ENCODE measurements around the gene CSTF1. TPM values are rescaled to one million over a fixed set of nuclear protein-coding genes. Genes with fewer than 3 reads are reported as not detected.

The CSTF1 gene
- total RNA-seq, 1 donor, result 49.6 TPM

- no peak overlapping the region for H3K4me3 ChIP-seq (ENCODE audit: low read depth, low read length)
- no peak for TF ChIP-seq CTCF (IDR thresholded peaks at IDR 0.05; ENCODE audit: insufficient read depth, low read length)
- no peak for DNase-seq (ENCODE audit: low read depth)
Measured at GRCh38 chr20:56443654-56444540, 51.5 kb downstream of the CSTF1 start.

GRCh38 chr20:56445130-56445529 is 52.7 kb downstream of the CSTF1 start:
- DNase-seq (ENCODE audit: low read depth), result no peak
- no peak overlapping the region for H3K4me3 ChIP-seq (ENCODE audit: low read depth, low read length)
- no peak for TF ChIP-seq CTCF (IDR thresholded peaks at IDR 0.05; ENCODE audit: insufficient read depth, low read length)

GRCh38 chr20:56445540-56445939 is 53.1 kb downstream of the CSTF1 start:
- DNase-seq (ENCODE audit: low read depth), result no peak
- no peak overlapping the region for H3K4me3 ChIP-seq (ENCODE audit: low read depth, low read length)
- no peak for TF ChIP-seq CTCF (IDR thresholded peaks at IDR 0.05; ENCODE audit: insufficient read depth, low read length)

- no peak for TF ChIP-seq CTCF (IDR thresholded peaks at IDR 0.05; ENCODE audit: insufficient read depth, low read length)
- no peak overlapping the region for H3K4me3 ChIP-seq (ENCODE audit: low read depth, low read length)
- no peak for DNase-seq (ENCODE audit: low read depth)
Measured at GRCh38 chr20:56447227-56447626, 54.8 kb downstream of the CSTF1 start.

GRCh38 chr20:56449459-56449858 is 57.0 kb downstream of the CSTF1 start:
- H3K4me3 ChIP-seq (ENCODE audit: low read depth, low read length), result no peak overlapping the region
- no peak for TF ChIP-seq CTCF (IDR thresholded peaks at IDR 0.05; ENCODE audit: insufficient read depth, low read length)
- DNase-seq (ENCODE audit: low read depth), result no peak

GRCh38 chr20:56451056-56451765 is 58.8 kb downstream of the CSTF1 start:
- DNase-seq (ENCODE audit: low read depth), result no peak

More at GRCh38 chr20:56451056-56451765, 58.8 kb downstream of the CSTF1 start:
- TF ChIP-seq CTCF (IDR thresholded peaks at IDR 0.05; ENCODE audit: insufficient read depth, low read length), result no peak
- no peak overlapping the region for H3K4me3 ChIP-seq (ENCODE audit: low read depth, low read length)
